ENCODE results near the gene JARID2. TPM values are rescaled to one million over a fixed set of nuclear protein-coding genes. Genes with fewer than 3 reads are reported as not detected.

The JARID2 gene
- total RNA-seq, 2 donors from 2014 or later = 3.6 to 4.6 TPM

- TF ChIP-seq CTCF (IDR thresholded peaks at IDR 0.05) = no peak
- TF ChIP-seq POLR2A (IDR thresholded peaks at IDR 0.05) = no peak
- DNase-seq = no peak
- WGBS, 2 donors = 88 to 90% methylated on average over 8 of the region's 8 CpGs
These were observed 149.2 kb downstream of the JARID2 start for GRCh38 chr6:15395087-15395486.

GRCh38 chr6:15396808-15397207 lies 150.9 kb downstream of the JARID2 start:
- H3K4me1 ChIP-seq = peaks cover 35% of the 10 kb centered on the region

More at GRCh38 chr6:15395087-15395486, 149.2 kb downstream of the JARID2 start:
- Histone ChIP-seq H3K4me1 (peaks cover 36% of the 10 kb centered on the region), H3K9me3 (no peaks in the 10 kb centered on the region), H3K4me3 (no peak overlapping the region), H3K36me3 (replicated peaks in 1 of 2; ENCODE audit: insufficient read depth in 1 of 2, low read depth in 2 of 2) (no peaks in the 10 kb centered on the region), H3K27me3 (no peaks in the 10 kb centered on the region), H3K27ac (no peak overlapping the region)
- ATAC-seq = no peak
- intact Hi-C loops (cut with DNase I) = no loop called here

GRCh38 chr6:15398633-15399275 lies 152.9 kb downstream of the JARID2 start:
- no peak for TF ChIP-seq POLR2A (IDR thresholded peaks at IDR 0.05)
- TF ChIP-seq CTCF (IDR thresholded peaks at IDR 0.05) = no peak
- H3K9me3 ChIP-seq = no peaks in the 10 kb centered on the region
- no peak overlapping the region for H3K27ac ChIP-seq
- DNase-seq (no peak), ATAC-seq (no peak)
- intact Hi-C loops (cut with DNase I) = no loop called here
- 74 to 77% methylated on average over 8 of the region's 8 CpGs for WGBS, 2 donors
- no peaks in the 10 kb centered on the region for H3K36me3 ChIP-seq (replicated peaks in 1 of 2; ENCODE audit: insufficient read depth in 1 of 2, low read depth in 2 of 2)
- no peak overlapping the region for H3K4me3 ChIP-seq
- H3K4me1 ChIP-seq = peaks cover 39% of the 10 kb centered on the region
- no peaks in the 10 kb centered on the region for H3K27me3 ChIP-seq

More at GRCh38 chr6:15396808-15397207, 150.9 kb downstream of the JARID2 start:
- H3K27me3 ChIP-seq = no peaks in the 10 kb centered on the region
- ATAC-seq (no peak), DNase-seq (peak in 3 of 4 donors; percentile 43 to 51 (median 49))
- no peak for TF ChIP-seq CTCF (IDR thresholded peaks at IDR 0.05)
- no peak for TF ChIP-seq POLR2A (IDR thresholded peaks at IDR 0.05)
- no peaks in the 10 kb centered on the region for H3K36me3 ChIP-seq (replicated peaks in 1 of 2; ENCODE audit: insufficient read depth in 1 of 2, low read depth in 2 of 2)
- H3K4me3 ChIP-seq = no peak overlapping the region
- intact Hi-C loops (cut with DNase I) = no loop called here
- WGBS, 2 donors = 21 to 23% methylated on average over 3 of the region's 3 CpGs
- H3K9me3 ChIP-seq = no peaks in the 10 kb centered on the region
- no peak overlapping the region for H3K27ac ChIP-seq

- intact Hi-C loops (cut with DNase I) = no loop called here
- ATAC-seq = peak; percentile 83
- TF ChIP-seq POLR2A (IDR thresholded peaks at IDR 0.05) (no peak), CTCF (IDR thresholded peaks at IDR 0.05) (no peak)
- DNase-seq = peak; percentile 72 to 86 (median 80)
- H3K9me3 ChIP-seq = no peaks in the 10 kb centered on the region
- no peak overlapping the region for H3K4me3 ChIP-seq
- 7 to 10% methylated on average over 9 of the region's 9 CpGs for WGBS, 2 donors
- H3K27ac ChIP-seq = peak overlapping the region in 3 of 4 donors; percentile 41 to 51 (median 49)
- no peaks in the 10 kb centered on the region for H3K27me3 ChIP-seq
- no peaks in the 10 kb centered on the region for H3K36me3 ChIP-seq (replicated peaks in 1 of 2; ENCODE audit: insufficient read depth in 1 of 2, low read depth in 2 of 2)
- peaks cover 39% of the 10 kb centered on the region for H3K4me1 ChIP-seq
These were observed 154.0 kb downstream of the JARID2 start for GRCh38 chr6:15399641-15400470.
